MCF 10A (cell line): ENCODE results near the gene ZFYVE28. TPM values are rescaled to one million over a fixed set of nuclear protein-coding genes. Genes with fewer than 3 reads are reported as not detected.
"Not testable (repeated sequence)": the region's sequence is repeated elsewhere in the genome, so short reads cannot be mapped to it uniquely, and the experiment has no call there.

Experiments used
- BruUV-seq: library from RNA; stranded (reverse); fragments of 400-500 nt; replicated peaks from 2 replicates; lab custom pipeline; 2021; lab: Mats Ljungman, UMichigan
- CTCF ChIA-PET: fragments of 300-600 bp; sonication (Branson Sonifier 250); formaldehyde crosslinking; extraction: SDS; loops from one replicate; lab custom pipeline; 2021; ENCODE audit warnings: antibody characterized with exemption, inconsistent platforms; lab: Yijun Ruan, JAX
- POLR2A ChIA-PET: fragments of 300-600, 350-650 bp; sonication (Branson Sonifier 250); formaldehyde crosslinking; extraction: SDS; loops from one replicate; lab custom pipeline; 2020; ENCODE audit warnings: antibody characterized with exemption, inconsistent platforms; lab: Yijun Ruan, JAX
- DNase-seq: peaks from one replicate; pipeline ENCODE4 v3.0.0-alpha.2; 2018; ENCODE audit not compliant: unreplicated experiment
- H3K27ac Mint-ChIP-seq: one replicate; pipeline ENCODE4 v1.8.0; 2022; ENCODE audit warnings: mild to moderate bottlenecking, low read depth, mixed read lengths; ENCODE audit not compliant: unreplicated experiment
- H3K27me3 Mint-ChIP-seq: one replicate; pipeline ENCODE4 v1.8.0; 2022; ENCODE audit warnings: mixed read lengths; ENCODE audit not compliant: insufficient read depth, unreplicated experiment
- H3K36me3 Mint-ChIP-seq: one replicate; pipeline ENCODE4 v1.8.0; 2022; ENCODE audit warnings: mild to moderate bottlenecking, moderate library complexity, mixed read lengths; ENCODE audit not compliant: insufficient read depth, unreplicated experiment
- H3K4me1 Mint-ChIP-seq: one replicate; pipeline ENCODE4 v1.8.0; 2022; ENCODE audit warnings: mixed read lengths; ENCODE audit not compliant: insufficient read depth, unreplicated experiment
- H3K4me3 Mint-ChIP-seq: one replicate; pipeline ENCODE4 v1.8.0; 2022; ENCODE audit warnings: mild to moderate bottlenecking, moderate library complexity, mixed read lengths; ENCODE audit not compliant: unreplicated experiment
- H3K9me3 Mint-ChIP-seq: one replicate; pipeline ENCODE4 v1.8.0; 2022; ENCODE audit warnings: mixed read lengths; ENCODE audit not compliant: unreplicated experiment
- CTCF ChIP-seq: fragments of 200-600 bp; IDR thresholded peaks from one replicate; pipeline ENCODE4 v1.8.0; 2022; ENCODE audit warnings: antibody characterized with exemption, mild to moderate bottlenecking; ENCODE audit not compliant: unreplicated experiment
- intact Hi-C: fragments of 100-400 bp; cut with micrococcal nuclease; formaldehyde crosslinking; loops from 2 replicates; pipeline ENCODE4 v1.14.1; 2022
- total RNA-seq: library from RNA; stranded (reverse); gene quantifications from 2 replicates; pipeline ENCODE4 v1.2.3, GENCODE V29; 2022

The ZFYVE28 gene
- total RNA-seq, 1 experiment from 2014 or later: 1.6 TPM

GRCh38 chr4:2384245-2384644, 34.2 kb downstream of the ZFYVE28 start:
- H3K9me3 Mint-ChIP-seq: no peaks in the 10 kb centered on the region
- TF ChIP-seq CTCF: no peak
- no TSS peak for BruUV-seq
- DNase-seq: no peak
- ChIA-PET CTCF (interaction anchor here (0.7 kb wide), 1 partner anchor 286 kb away, joined by 3 read pairs; no protein-coding TSS in a partner anchor), POLR2A (no interaction called here)
- intact Hi-C loops: no loop called here
- H3K36me3 Mint-ChIP-seq: peaks cover 4% of the 10 kb centered on the region
- no peaks in the 10 kb centered on the region for H3K4me1 Mint-ChIP-seq
- H3K27ac Mint-ChIP-seq: no peak overlapping the region
- no peak overlapping the region for H3K4me3 Mint-ChIP-seq
- peaks cover 12% of the 10 kb centered on the region for H3K27me3 Mint-ChIP-seq

- POLR2A ChIA-PET: no interaction called here
- Mint-ChIP-seq H3K27ac (no peak overlapping the region), H3K4me3 (no peak overlapping the region), H3K27me3 (peaks cover 12% of the 10 kb centered on the region), H3K36me3 (peaks cover 4% of the 10 kb centered on the region), H3K9me3 (no peaks in the 10 kb centered on the region), H3K4me1 (no peaks in the 10 kb centered on the region)
- CTCF ChIA-PET: no interaction called here
- TF ChIP-seq CTCF: no peak
- no TSS peak for BruUV-seq
- DNase-seq: no peak
- intact Hi-C loops: no loop called here
Measured at GRCh38 chr4:2383760-2384159, 34.7 kb downstream of the ZFYVE28 start.

- H3K36me3 Mint-ChIP-seq, POLR2A ChIA-PET, H3K4me3 Mint-ChIP-seq, H3K9me3 Mint-ChIP-seq, H3K4me1 Mint-ChIP-seq, BruUV-seq, CTCF ChIA-PET, H3K27ac Mint-ChIP-seq, intact Hi-C loops, DNase-seq: not testable (repeated sequence)
- peaks cover 12% of the 10 kb centered on the region for H3K27me3 Mint-ChIP-seq
Measured at GRCh38 chr4:2383220-2383631, 35.2 kb downstream of the ZFYVE28 start.

- intact Hi-C loops, BruUV-seq, H3K27ac Mint-ChIP-seq, H3K9me3 Mint-ChIP-seq, H3K4me3 Mint-ChIP-seq, H3K36me3 Mint-ChIP-seq, POLR2A ChIA-PET, H3K4me1 Mint-ChIP-seq, CTCF ChIA-PET, DNase-seq: not testable (repeated sequence)
- peaks cover 12% of the 10 kb centered on the region for H3K27me3 Mint-ChIP-seq
Measured at GRCh38 chr4:2382769-2383202, 35.7 kb downstream of the ZFYVE28 start.

GRCh38 chr4:2380589-2380988, 37.9 kb downstream of the ZFYVE28 start:
- DNase-seq, H3K36me3 Mint-ChIP-seq, intact Hi-C loops, H3K9me3 Mint-ChIP-seq, H3K4me1 Mint-ChIP-seq, POLR2A ChIA-PET, H3K4me3 Mint-ChIP-seq, BruUV-seq, H3K27ac Mint-ChIP-seq: not testable (repeated sequence)
- H3K27me3 Mint-ChIP-seq: peaks cover 12% of the 10 kb centered on the region
- CTCF ChIA-PET: interaction anchor here (0.6 kb wide), 1 partner anchor 122 kb away, joined by 3 read pairs; no protein-coding TSS in a partner anchor
